ENCODE results near the gene VWA8.

The VWA8 gene

DNA sequence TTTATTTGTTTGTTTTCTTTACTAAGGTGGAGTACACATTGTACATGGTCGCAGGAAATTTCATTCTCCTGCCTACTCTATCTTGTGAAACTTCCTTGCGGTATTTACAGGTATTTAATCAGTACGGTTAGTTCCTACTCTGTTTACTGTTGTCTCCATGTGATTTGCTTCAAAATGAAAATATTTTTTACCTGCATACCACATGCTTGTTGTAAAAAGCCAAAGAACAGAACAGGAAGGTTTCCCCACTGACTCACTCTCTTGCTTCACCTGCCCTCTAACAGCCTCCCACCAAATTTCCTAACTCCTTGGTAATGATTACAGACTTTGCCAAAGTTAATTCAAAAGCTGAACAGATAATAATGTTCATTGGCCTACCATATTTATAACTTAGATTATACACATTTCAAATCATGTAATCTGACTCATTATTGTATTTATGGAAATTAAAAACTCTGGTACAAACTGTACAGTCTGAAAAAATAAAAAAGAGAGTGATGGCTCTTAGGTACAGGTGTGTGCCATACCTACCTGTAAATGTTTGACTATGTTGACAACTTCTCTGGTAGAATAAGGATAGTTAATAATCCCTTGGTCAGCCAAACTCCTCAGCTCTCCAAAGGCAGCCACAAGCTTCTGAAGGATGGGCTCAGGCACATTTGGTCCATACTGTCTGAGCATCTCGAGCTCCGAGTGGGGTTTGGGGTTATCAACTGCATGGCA lies 239.9 kb downstream of the VWA8 start:
- no peak for DNase-seq

GRCh38 chr13:41716236-41716635 lies 244.7 kb downstream of the VWA8 start:
- no peak for DNase-seq

GRCh38 chr13:41713405-41713804 lies 247.5 kb downstream of the VWA8 start:
- no peak for DNase-seq

DNA sequence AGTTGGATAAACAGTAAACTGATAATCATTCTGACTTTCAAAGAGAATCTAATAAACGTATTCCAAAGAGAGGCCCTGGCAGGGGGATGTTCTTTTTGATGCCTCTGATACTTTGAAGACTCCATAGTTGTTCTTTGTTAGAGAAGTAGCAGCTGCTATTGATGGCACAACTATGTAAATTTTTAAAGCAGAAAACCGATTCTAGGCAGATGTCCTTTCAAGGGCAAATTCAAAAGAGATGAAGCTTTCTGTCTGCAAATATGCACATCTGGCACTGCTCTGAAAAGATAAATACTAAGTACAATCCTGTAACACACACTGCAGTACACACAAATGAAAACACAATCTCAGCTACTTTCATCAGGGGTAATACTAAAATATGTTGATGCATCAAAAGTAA lies 250.1 kb downstream of the VWA8 start:
- DNase-seq, result no peak

DNA sequence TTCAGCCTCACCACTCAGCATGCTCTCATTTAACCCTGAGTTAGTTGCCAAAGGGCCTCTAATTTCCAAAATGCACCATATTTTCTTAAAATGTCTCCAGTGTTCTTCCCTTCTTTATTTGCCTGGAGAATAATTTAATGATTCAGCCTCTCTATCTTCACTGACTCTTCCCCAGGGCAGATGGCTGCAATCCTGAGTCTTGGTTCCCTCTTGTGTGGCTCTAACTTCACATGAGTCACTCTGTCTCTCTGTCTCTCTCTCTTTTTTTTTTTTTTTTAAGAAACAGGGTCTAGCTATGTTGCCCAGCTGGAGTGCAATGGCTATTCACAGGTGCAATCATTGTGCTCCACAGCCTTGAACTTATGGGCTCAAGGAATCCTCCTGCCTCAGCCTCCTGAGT lies 251.4 kb downstream of the VWA8 start:
- DNase-seq, result no peak

DNA sequence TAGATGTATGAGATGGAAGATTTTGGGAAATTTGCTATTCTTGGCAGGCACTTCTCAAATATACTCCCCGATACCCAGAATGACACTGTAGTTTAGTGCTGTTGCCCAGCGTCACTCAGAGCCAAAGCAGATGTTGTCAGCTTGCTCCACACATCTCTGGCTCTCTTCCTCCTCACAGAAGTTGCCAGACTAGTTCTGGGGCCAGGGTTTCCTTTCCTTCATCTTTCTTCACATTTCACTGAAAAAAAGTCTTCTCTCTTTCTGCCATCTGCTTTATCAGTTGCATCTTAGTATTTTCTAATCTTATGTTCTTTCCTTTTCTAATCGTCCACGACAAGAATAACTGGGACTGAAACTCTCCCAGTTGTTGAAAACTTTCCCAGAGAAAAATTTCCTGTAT lies 252.2 kb downstream of the VWA8 start:
- no peak for DNase-seq

- no peak for DNase-seq
Measured at GRCh38 chr13:41707194-41707821, 253.6 kb downstream of the VWA8 start.

DNA sequence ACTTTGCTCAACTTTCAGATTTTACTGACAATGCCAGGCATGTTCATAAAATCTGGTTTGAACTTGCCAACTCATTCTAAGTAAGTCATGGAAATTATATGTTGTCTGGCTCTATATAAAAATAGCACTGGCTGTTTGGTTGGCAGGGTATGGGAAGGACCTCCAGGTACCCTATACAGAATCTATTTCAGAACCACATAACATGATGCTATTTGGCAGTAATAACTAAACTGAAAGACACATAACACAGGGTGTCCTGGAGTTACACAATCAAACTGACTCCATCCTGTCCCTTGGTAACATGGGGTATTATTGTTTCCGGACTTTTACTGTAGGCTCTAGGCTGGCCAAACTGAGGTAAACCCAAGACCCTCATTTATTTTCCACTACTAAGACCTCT lies 254.8 kb downstream of the VWA8 start:
- no peak for DNase-seq

GRCh38 chr13:41702540-41702939 lies 258.4 kb downstream of the VWA8 start:
- no peak for DNase-seq

DNA sequence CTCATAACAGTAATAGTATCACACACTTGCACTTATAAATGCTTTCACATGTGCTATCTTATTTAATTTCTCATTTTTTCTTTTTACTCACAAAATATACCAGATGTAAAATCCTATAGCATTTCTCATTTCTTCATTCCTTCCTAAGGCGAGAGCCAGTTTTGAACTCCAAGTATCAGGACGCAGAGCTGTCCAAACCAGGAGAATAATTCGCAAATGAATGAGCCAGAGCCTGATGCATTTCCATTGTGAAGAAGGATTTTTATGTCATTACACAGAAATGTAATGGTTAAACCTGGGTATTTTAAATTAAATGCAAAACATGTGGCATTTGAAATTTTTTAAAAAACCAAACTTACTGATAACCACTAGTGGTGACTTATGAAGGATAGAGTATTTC lies 259.2 kb downstream of the VWA8 start:
- DNase-seq, result no peak

GRCh38 chr13:41700790-41701310 lies 260.1 kb downstream of the VWA8 start:
- DNase-seq, result no peak

DNA sequence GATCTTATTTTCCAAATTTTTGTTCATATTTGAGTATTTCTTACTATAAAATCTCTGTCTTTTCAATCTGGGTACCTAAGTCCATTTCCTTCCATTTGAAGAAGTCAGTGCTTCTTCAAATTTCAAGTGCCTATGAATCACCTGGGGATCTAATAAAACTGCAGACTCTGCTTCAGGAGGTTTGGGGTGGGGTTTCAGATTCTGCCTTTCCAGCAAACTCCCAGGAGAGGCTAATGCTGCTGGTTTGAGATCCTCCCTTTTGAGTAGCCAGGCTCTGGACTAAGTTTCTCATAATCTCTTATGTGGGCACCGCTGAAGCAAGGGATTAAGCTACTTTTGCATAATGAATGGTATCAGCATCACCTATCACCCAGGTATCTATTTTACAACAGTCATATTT lies 261.1 kb downstream of the VWA8 start:
- DNase-seq, result no peak

DNA sequence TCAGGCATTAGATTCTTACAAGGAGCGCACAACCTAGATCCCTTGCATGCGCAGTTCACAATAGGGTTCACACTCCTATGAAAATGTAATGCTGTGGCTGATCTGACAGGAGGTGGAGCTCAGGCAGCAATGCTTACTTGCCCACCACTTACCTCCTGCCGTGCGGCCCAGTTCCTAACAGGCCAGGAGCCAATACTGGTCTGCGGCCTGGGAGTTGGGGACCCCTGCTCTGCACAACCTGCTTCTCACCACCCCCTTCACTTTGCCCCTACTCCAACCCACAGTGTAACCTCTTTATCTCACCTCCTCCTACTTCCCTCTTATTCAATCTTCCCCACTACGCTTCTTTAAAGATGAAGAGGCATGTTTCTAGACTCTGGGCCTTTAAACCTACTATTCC lies 263.3 kb downstream of the VWA8 start:
- DNase-seq, result no peak

DNA sequence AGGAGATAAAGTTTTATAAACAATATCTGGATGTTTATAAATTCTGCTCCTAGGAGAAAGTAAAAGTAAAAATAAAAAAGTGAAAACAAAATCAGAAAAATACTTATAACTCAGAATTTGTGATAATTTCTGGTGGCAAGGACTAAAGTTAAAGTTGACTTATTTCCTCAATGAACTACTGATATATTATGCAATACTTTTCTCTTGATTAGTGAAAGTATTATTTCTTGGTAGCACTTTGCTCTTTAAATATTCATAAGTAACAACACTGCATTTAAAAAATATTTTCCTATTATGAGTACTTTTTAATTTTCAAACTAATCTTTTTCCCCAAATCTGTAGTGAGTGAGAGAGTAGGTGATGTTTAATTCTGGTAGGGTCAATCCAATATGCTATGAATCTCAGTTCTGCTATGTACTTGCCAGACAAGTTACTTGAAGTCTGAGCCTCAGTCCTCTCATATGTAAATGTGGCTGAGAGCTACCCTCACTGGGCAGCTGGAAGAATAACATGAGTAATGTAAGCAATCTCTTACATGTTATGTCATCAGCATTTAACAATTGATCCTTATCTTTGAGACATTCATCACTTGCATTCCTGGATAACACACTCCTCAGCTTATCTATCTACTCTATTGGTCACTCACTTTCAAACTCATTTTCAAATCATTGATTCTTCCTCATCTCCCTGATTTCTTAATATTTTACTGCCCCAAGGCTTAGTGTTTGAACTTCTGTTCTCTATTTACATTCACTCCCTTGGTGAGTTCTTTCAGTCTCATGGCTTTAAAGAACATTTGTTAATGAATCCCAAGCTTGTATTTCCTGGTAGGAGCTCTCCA lies 264.5 kb downstream of the VWA8 start:
- DNase-seq, result no peak

- no peak for DNase-seq
Measured at GRCh38 chr13:41694545-41695301, 266.2 kb downstream of the VWA8 start.

DNA sequence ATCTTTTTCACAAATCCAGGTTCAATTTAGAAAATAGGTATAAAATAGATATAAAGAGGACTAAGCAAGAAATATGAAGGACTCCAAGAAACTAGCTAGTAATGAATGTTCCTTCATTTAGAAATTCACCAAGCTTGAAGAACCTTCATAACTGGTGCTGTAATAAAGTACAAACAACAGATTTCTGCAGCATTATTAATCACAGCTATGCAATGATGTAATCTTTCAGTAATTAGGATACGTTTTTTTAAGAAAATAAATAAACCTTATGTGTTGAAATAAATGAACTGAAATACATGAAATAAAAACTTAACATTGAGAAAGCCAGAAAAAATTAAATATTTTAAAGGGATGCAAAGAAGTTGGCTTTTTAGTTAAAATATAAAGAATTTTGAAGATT lies 267.5 kb downstream of the VWA8 start:
- no peak for DNase-seq

GRCh38 chr13:41691274-41691673 lies 269.6 kb downstream of the VWA8 start:
- no peak for DNase-seq

DNA sequence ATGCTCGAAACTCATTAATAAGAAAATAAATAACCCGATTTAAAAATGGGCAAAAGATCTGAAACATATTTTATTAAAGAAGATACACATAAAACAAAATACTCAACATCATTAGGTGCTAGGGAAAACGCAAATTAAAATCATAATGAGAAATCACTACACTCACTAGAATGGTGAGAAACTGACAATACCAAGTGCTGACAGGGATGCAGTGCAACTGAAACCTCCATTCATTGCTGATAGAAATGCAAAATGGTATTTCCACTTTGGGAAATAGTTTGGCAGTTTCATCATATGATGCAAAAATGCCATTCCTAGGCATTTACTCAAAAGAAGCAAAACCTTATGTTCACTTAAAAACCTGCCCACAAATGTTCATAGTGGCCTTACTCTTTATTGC lies 278.1 kb downstream of the VWA8 start:
- DNase-seq, result no peak

DNA sequence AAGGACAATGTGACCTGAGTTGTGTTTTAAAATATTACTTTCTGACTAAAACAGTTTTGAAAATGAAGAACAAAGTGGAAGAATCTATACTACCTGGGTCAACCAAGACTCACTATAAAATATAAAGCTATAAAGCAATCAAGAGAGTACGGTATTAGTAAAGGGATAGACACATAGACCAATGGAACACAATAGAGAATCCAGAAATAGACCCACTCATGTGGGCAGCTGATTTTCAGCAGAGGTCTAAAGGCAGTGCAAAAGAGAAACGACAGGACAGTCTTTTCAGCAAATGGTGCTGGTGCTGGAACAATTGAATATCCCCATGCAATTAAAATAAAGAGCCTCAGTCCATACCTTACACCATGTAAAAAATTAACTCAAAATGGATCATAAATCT lies 278.9 kb downstream of the VWA8 start:
- no peak for DNase-seq

DNA sequence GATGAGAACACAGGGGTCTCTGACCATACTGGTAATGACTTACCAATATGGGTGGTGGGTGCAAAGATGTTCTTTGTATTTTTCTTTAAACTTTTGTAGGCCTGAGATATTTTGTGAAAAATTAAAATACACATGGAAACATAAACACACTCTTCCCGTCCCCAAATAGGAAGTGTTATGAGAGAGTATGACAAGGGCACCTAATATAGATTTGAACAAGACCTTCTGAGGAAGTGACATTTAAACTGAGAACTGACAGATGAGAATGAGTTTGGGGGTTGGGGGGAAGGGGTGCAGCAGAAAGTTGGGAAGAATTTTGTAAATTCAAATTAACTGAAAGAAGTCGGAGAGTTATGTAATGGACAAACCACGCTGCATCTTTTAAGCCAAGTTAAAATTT lies 279.3 kb downstream of the VWA8 start:
- DNase-seq, result no peak

GRCh38 chr13:41680900-41681299 lies 280.0 kb downstream of the VWA8 start:
- no peak for DNase-seq

- no peak for DNase-seq
Measured at GRCh38 chr13:41678848-41679247, 282.1 kb downstream of the VWA8 start.

- no peak for DNase-seq
Measured at GRCh38 chr13:41678249-41678648, 282.7 kb downstream of the VWA8 start.

All from NCI-H526 treated with DMSO at 0.1 percent for 48 hours (cell line).